HG02610 (cell line): ENCODE results near the gene SLC25A1.

Experiments
- ATAC-seq: cut with Tn5 transposase; IDR thresholded peaks from one replicate; pipeline ENCODE4 v1.9.1; 2021; ENCODE audit warnings: mild to moderate bottlenecking, moderate library complexity; ENCODE audit not compliant: unreplicated experiment

The SLC25A1 gene

DNA sequence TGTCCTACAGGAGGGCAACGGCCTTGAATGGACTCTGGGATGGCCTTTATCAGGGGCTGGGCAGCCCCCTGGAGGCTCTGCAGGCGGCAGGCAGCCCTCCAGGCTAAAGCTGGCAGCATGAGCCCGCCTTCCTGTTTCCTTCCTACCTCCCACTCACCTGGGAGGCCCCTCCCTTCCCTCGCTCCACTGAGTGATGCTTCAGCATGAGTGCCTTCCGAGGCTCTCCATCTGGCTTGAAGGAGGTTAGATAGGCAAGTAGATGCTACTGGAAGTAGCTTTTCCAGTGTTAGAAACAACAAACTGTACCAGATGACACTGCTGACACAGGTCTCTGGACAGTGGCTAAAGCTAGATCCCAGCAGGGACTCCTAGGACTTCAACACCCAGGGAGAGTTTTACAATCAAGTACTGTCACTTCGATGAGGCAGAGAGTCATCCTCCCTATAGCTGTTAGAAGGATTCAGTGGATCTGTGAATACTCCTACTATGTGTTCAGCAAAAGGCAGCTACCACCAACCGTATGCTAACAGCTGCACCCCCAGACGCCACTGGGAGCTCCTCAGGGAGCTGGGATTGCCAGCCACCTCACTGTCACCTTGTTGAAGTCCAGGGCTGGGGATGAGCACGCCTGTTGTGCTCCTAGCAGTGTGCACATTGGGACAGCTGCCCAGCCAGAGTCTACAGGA, 4.1 kb upstream of the SLC25A1 start:
- no peak for ATAC-seq

DNA sequence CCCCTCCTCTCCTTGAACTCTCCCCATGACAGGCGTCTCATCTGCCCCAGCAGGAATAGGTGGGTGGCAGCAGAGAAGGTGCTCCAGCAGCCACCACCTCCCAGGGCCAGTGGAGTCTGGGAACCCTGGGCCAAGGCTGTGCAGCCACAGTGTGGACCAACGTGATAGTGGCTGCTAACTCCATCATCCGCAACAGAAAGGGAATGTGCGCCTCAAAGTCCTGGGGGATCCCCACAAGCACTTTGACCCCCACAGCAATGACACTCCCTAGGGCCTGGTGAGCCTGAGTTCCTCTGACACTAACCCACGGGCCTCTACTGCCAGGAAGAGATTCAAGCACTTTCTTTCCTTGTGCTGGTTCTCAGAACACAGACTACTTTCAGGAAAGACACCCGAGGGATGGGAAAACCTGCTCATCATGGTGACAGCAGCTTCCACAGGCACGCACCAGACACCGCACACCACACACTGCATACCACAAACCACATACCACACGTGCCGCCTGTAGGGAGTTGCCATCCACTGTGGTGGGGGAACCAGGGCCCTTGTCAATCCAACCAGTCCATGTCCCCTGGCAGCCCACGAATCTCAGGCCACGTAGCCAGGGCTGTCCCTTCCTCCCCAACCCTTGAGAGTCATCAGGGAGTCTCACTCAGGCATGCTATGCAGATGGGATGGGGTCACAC, 3.4 kb upstream of the SLC25A1 start:
- no peak for ATAC-seq

DNA sequence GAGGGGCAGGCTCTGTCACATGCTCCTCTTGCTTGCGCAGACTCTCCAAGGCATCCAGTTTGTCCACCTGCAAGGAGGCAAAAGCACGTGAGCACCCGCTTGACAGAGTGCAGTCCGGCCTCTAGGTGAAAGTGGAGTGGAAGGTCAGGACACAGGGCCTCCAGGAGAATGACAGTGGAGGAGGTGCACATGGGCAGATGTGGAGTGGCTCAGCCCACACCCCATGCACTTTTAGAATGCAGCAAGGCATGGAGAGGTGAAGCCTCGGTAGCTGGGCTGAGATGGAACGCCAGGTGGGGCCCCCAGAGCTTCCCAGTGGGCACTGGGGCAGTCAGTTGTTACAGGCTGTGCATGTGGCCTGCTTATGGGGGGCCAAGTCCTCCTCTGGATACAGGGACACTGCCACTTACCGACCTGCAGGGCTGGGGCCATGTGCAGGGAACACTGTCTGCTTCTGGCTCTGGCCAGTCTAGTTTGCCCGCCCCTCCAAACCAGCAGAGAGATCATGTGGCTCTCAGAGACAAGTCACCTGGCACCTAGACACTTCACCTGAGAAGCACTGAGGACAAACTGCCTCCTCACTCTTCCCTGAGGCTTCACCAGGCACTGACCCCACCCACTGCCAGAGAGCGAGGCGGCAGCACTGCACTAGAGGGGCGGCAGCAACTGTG, 2.3 kb upstream of the SLC25A1 start:
- no peak for ATAC-seq

DNA sequence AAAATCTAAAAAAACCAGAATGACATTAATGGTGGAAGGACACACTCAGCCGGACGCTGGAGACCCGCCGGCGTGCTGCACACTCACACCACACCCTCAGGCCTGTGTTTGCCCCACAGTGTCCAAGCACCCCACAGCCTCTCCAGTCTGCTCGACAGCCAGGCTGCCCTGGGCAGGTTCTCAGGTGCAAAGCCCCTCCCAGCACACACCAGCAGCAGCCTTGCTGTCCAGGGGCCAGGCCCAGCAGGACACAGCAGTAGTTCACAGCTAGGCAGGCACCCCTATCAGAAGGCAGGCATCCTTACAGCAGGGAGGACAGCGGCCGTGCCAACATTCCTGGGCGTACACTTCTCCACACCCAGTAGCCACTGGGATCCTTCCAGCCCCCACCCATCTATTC, 1.7 kb upstream of the SLC25A1 start:
- ATAC-seq = no peak

DNA sequence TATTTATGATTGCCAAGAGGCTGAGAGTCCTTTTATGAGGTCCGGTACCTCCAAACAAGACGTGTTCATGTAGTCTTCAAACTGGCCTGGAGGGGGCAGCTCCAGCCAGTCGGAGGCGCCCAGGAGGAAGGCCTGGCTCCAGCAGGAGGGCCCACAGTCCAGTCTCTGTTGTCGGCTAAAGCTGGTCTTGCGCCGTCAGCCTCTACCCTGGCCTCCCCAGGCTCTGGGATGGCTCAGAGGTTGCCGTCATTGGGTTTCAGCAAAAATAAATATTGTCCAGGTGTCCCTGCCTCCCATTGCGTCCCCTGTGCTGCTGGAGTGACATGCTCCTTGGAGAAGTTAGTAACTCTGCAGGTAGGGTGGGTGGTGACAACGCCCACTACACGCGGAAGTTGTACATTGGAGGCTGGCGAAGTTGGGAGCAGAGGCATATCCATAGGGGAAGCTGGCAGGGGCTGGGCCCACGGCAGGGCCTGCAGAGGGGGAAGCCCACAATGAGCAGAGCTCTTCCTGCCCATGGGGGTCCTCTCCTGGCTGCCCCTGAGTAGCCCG, 1.0 kb upstream of the SLC25A1 start:
- ATAC-seq = peak; percentile 32

DNA sequence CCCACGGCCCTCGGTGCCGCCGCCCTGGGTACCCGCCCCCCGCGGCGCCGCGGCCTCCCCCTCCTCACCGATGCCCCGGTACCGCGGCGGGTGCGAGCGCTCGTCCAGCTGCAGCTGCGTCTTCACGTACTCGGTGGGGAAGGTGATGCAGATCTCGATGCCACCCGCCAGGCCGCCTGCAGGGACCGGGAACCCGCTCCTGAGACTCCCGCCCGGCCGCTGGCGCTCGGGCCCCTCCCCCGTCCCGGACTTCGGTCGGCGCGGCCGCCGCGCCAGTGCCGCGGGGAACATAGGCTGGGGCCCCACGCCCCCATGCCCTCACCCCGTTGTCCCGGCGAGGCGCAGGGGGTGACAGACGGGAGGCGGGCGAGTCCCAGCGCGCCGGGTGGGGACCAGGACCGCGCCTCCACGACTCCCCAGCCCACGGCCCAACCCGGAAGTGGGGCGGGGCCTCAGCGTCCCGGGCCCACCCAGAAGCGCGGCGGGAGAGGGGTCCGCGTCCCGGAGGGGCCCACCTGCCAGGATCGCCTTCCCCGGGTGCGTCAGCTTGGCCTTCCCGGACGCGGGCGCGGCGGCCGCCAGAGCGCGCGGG, 375 bp downstream of the SLC25A1 start:
- ATAC-seq = peak; percentile 26

DNA sequence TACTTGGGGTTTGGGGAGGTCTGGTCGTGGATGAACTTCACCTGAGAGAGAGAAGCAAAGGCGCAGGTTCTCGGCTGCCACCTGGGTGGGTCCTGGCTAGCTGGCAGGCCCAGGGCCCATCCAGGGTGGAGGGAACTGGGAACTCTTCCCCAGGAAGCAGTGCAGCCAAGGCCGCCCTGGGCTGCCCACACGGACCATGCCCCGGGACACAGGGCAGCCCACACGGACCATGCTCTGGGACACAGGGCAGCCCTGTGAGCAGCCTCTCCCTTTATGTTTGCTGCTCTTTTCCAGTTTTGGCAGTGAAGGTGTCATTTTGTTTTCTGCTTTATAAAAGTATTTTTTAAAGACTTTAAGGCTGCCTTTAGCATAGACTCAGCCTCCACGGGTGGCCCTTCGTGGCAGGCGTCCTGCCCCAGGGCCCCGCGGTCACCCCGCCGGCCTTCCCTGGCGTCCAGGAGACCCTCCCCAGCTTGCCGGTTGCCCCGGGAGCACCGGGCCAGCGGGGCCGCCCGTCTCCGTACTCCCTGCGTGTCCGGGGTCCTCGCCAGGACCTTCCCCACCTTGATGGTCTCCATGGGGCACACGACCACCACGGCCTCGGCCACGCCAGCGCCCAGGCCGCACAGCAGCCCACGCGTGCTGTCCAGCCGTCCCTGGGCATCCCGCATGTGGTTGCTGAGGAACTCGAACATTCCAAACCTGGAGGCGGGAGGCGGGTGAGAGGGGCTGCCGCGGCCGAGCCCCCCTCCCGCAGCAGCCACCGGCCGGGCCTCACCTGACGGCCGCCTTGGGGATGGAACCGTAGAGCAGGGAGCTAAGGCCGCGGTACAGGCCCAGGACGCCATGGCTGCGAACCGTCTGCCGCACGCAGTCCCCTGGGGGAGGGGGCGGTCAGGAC, 1.1 kb downstream of the SLC25A1 start:
- no peak for ATAC-seq

DNA sequence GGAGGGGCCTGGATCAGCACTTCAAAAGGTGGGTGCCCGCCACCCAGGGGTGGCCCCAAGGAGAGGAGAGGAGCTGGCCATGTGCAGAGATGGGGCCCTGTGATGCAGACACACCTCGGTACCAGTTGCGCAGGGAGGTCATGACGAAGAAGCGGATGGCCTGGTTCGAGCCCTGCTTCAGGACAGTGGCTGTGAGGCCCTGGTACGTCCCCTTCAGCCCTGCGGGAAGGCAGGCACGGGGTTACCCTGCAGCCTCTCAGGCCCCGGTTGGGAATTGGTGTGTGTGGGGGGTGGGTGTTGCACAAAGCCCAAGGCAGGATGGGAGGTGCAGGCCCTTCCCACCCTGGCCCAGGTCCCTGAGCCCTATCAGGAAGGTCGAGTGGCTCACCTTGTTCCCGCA, 1.8 kb downstream of the SLC25A1 start:
- no peak for ATAC-seq

DNA sequence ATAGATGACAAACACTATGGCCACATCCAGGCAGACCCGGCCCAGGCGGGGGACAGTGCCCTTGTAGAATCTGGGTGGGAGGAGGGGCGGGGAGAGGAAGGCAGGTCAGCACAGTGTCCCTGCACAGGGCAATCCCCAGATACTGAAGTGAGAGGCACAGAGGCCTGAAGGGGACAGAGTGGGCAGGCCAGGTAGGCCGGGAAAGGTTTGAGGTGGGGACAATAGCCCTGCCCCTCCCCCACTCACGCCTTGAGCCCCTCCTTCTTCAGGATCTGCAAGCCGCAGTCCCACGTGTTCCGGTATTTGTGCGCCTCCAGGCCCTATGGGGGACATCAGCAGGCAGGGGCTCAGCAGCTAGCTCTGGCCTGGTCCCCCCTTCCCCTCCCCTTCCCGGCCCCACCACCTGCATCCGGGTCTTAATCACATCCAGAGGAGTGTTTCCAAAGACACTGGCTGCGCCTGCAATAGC, 2.3 kb downstream of the SLC25A1 start:
- no peak for ATAC-seq

DNA sequence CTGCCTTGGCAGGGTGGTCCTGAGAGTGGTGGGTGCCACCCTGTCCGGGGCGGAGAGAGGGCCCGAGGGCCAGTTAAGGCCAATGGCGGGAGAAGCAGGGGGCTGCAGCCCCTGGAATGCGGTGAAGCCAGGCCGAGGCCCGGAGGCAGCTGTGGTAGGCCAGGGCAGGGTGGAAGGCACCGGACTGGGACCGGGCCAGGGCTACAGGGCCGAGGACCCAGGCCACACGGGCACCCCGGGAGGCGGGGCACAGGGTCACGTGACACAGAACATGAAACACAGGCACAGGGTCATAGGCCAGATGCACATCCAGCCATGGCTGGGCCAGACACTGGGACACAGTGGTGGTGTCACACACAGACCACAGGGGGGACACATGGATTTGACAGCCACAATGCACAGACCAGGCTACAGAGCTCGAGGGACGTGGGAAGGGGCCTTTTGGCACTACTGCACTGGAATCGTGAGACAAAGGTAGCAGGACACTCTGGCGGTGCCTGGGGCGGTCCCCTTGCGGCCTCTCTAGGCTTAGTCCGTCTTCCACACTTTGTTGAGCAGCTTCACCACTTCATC, 2.8 kb downstream of the SLC25A1 start:
- no peak for ATAC-seq

DNA sequence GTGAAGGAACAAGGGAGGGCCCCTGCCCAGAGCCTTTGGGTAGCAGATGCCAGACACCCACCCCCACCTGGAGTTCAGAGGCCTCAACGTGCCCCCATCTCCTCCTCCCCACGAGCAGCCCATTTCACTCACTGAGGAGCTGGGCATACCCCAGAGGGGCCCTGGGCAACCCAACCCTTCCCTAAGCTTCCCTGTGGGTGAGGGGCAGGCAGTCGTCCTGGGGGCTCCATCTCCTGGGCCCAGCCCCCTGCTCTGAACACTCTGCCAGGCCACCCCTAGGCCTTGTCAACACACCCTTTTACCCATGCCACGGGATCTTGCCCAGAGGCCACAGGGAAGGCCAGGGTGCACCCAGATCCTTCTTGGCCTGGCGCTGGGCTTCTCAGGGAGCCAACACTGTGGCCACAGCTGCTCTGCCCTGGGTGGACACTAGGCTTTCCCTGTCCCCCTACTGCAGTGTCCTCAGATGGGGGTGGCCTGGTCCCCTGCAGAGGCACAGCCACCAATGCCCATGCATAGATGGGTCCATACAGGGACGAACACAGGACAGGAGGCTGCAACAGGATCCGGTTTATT, 3.4 kb downstream of the SLC25A1 start:
- no peak for ATAC-seq

DNA sequence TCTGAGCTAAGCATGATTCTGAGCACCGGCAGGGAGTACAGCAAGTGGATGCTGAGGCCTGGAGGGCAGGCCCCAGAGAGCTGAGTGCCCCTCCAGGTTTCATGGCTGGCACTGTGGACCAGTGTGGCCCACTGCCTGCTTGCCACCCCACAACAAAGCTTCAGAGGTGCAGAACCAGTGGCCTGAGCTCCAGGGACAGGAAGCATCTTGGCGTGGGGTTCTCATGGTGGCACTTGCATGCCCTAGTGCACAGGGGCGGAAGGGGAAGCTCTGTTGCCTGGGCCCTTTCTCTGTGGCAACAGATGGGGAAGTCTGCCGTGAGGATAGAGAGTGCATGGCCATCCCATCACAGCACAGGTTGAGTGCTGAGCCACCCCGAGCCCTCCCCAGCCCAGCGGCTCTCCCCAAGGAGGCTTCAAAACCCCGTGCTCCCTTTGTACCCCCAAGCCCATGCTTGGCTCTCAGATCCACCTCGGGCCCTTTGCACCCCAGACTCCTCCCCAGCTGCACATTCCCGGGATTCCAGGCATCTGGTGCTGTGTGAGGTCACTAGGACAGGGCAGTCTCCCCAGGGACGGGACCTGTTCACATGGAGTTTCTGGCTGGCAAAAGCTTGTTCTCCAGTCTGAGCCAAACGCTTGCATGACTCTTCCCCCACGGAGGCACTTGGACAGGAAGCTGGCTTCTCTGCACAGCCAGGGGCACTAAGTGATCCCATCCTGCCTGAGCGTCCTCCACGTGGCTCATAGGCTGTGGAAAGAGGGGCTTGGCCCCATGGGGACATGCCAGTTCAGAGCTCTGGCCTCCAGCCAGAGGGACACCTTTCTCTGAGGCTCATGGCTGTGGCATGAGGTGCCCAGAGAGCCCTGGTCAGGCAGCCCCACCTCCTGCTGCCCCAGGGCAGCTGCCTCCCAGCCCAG, 4.2 kb downstream of the SLC25A1 start:
- ATAC-seq = no peak

DNA sequence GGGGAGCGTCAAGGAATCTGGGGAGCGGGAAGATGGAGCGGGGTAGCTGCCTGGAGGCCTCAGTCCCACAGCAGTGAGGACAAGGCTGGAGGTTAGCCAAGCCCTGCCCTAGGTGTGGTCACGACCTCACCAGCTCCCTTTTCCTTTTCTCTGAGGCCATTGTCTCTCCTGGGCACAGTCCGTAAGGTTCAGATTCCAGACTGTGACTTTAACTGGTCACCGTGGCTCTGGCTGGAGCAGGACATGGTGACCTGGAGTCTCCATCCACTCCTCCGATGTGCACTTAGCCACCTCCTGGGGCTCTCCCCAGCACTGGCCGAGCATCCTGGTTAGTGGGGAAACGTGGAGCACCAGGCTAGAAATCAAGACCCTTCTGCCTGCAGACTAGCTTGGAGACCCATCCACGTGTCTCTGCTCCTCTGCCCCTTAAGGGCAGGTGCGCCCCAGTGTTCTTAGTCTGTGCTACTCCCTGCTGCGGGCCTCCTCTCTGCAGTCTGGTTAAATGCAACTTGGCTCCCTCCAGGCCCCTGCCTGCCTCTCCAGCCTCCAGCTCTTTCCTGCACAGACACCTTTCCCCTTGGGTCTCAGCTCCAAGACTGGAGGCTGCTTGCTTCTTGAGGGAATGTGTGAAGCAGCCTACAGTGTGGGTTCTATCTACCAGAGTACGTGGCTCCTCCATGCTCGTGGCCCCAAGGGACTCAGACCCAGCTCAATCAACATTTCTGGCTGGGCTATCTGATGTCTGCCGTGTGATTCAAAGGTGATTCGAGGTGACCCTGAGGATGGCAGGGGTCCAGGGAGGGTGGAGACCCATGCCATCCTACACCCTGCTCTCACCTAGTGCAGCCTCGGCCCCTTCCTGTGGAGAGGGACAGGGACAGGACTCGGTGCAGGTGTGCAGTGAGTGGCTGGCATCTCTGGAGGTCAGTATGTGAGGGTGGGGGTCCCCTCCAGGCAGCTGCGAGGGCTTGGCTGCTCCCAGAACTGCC, 5.2 kb downstream of the SLC25A1 start:
- no peak for ATAC-seq

DNA sequence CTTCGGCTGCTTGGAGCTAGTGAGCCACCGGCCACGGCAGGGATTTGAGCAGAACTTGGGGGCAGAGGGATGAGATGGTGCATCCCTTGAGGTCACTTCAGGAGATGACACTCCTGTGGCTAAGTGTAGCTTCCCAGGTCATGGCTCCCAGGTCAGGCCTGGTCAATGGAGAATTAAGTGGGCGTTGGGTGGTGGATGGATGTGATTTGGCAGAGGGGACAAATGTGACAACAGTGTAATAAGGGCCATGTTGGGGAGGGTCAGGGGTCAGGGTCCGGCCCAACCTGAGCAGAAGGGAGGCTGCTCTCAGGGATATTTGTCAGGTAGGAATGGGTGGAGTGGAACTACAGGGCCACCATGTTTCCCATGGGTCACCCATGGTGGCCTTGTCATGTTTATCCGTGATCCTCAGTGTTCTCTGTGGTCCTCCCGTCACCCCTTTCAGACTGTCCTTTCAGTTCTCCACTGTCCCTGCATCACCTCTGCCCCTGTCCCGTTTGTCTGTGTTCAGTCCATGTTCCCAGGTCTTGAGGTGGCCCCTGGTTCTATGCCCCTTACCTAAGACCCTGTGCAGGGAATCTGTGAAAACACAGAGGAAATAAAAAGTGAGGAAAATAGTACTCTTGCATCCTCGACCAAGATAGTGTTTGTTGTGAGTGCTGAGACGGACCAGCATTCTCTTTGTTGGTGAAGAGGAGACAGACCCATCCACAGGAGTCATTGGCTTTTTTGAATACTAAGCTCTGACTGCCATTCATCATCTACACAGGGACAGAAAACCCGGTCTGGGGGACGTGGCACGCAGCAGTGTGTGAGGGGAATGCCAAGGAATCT, 6.1 kb downstream of the SLC25A1 start:
- ATAC-seq = no peak

DNA sequence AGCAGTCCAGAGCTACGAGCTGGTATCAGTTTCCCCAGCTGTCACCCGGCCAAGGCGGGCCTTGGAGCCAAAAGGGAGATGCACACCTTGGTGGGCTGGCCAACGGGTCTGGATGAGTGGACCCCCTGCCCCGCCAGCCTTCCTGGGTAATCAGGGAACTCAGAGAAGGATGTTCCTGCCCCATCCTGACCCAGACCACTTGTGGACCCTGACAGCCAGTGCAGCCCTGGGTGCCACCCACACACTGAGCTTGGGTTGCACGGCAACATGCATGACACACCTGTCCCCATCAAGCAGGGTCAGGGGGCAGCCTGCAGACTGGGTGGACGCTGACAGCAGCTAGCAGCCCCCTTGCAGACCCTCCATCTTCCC, 8.6 kb downstream of the SLC25A1 start:
- no peak for ATAC-seq
